Fibroblast of skin of left biceps (primary cell): ENCODE data around the gene TNPO1.
"Not testable (repeated sequence)": the region's sequence is repeated elsewhere in the genome, so short reads cannot be mapped to it uniquely, and the experiment has no call there.

Source experiments
- DNase-seq, 2 experiments: peaks; one replicate each; pipeline ENCODE4 v3.0.0-alpha.2; 2013; ENCODE audit warnings: low read depth in 2 of 2

Gene TNPO1

GRCh38 chr5:72854419-72854818 is 38.0 kb downstream of the TNPO1 start:
- no peak for DNase-seq

DNA sequence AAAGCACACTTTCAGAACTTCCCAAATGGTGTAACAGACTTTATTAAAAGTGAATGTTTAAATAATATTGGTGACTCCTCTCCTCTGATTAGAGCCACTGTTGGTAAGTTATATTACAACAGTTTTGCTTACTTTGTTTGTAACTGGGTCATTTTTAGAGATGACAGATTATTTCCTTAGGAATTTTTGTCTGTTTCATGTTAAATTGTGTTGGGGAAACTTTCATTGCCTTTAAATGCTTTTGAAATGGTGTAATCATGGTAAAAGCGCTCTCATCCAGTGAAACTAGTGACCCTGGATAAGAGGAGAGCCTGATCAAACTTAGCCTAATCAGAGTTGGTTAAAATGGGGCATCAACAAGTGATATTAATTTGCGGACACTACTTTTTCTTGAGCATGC is 39.4 kb downstream of the TNPO1 start:
- no peak for DNase-seq

GRCh38 chr5:72857396-72857795 is 40.9 kb downstream of the TNPO1 start:
- no peak for DNase-seq

- DNase-seq: no peak
These were observed 42.7 kb downstream of the TNPO1 start for GRCh38 chr5:72859127-72859526.

DNA sequence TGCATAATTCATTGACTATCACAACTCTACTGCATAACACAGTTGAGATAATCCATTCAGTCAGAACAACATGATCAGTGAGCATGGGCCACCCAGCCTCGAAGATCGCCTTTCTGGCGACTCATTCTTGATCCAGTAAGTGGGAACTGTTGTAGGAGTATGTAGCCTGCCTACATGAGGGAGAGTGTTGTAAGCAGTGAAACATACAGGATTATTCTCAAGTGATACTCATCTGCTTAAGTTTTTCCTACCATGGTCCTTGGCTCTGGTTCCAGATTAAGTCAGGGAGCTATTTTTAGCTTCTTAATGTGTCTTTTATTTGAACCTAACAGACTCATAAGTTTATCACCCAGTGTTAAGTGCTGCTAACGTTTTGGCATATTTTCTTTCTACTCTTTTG is 44.0 kb downstream of the TNPO1 start:
- DNase-seq: peak in 1 of 2 experiments; percentile 38

- DNase-seq: no peak
These were observed 55.0 kb downstream of the TNPO1 start for GRCh38 chr5:72871366-72872024.

DNA sequence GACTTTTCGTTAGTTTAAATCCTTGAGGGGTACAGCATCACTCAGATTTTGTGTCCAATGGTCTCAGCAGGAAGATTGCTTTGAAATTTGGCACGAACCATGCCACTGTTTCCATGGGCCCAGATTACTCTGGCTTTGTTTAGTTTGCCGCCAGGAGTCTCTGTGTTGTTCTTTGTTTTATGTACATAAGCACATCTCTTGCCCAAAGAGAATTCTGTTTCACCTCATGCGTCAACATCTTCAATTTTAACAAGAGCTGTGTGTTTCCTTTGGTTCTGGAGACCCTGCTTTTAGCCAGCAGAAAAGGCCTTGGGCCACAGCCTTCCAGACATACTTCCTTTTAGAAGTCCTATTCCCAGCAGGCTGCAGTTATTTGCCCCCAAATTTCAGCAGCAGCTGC is 62.4 kb downstream of the TNPO1 start:
- DNase-seq: no peak

DNA sequence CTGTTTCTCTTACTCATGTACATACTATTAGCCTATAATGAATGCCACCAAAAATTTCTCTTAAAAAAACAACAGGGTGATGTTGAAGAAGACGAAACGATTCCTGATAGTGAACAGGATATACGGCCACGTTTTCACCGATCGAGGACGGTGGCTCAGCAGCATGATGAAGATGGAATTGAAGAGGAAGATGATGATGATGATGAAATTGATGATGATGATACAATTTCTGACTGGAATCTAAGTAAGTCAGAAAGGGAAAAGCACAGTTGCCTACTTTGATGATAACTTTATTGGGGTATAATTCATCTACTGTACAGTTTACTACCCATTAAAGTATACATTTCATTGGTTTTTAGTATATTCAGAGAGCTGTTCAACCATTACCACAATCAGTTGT is 66.5 kb downstream of the TNPO1 start:
- DNase-seq: no peak

- no peak for DNase-seq
These were observed 67.4 kb downstream of the TNPO1 start for GRCh38 chr5:72883850-72884249.

- no peak for DNase-seq
These were observed 68.4 kb downstream of the TNPO1 start for GRCh38 chr5:72884892-72885291.

GRCh38 chr5:72885824-72886223 is 69.4 kb downstream of the TNPO1 start:
- DNase-seq: no peak

- no peak for DNase-seq
These were observed 72.1 kb downstream of the TNPO1 start for GRCh38 chr5:72888595-72888994.

- no peak for DNase-seq
These were observed 72.9 kb downstream of the TNPO1 start for GRCh38 chr5:72889324-72889723.

- no peak for DNase-seq
These were observed 76.4 kb downstream of the TNPO1 start for GRCh38 chr5:72892846-72893245.

DNA sequence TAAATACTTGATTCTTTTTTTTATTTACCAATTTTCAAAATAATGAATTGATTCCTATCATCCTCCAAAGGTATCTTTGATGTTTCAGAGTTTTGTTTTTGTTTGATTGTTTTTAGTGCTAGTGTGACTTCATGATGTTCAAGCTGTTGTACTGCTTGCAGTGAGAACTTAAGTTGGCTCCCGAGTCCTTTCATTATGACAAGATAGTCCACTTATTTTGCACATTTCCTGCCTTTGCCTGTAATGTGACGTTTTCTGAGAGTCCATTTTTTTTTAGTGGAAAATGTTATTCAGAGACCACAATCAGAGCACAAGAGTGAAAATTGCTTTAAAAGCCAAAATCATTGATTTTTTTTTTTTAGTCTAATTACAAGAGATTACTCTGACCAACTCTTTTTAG is 79.3 kb downstream of the TNPO1 start:
- no peak for DNase-seq

DNA sequence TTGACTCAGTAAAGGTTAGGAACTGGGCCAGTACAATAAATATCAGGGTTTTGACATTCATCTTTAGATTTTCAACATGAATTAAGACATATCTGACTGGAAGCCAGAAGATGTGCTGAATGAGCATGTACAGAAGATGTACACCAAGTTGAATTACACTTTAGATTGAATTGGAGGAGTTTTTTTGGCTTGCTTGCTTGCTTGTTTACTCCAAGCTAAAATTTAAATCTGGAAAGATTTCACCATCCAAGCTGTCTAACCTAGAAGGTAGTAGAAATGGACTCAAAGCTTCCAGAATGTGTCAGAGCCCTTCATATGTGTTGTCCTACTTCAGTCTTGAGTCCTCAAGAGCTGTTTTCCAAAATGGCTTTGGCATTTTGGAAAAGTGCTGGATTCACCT is 90.3 kb downstream of the TNPO1 start:
- DNase-seq: no peak

DNA sequence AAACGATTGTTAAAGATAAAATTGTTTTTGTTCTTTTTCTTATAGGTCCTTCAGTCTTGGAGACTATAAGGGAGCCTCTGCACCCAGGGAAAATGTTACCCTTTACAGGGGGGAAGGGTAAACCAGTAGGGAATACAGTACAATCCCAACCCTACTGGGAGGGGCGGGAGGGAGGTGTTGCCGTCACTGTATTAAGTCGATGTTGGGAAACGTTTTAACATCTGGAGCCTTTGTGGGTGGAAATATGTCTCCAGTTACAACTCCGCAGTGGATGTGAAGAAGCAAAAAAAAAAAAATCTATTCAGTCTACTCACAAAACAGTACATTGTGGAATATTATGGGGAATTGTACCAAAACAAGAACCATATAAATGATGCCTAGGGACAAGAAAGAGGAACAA is 92.2 kb downstream of the TNPO1 start:
- no peak for DNase-seq

DNA sequence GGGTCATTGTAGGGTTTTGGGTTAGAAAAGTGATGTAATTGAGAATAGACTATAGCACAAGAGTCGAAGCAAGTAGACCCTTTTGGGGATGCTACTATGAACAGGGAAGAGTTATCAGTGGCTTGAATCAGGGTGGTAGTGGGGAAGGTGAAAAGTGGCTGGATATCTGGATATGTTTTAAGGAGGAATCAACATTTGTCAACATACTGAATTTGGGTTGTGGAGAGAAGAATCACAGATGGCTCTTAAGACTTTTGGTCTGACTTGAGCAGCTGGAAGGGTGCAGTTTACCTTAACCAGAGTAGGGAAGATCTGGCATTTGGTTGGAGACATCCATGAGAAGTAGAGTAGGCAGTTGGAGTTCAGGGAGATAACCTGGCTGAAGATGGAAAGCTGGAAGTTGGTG is 100.9 kb downstream of the TNPO1 start:
- no peak for DNase-seq

- peak; percentile 20 to 23 for DNase-seq
These were observed 104.4 kb downstream of the TNPO1 start for GRCh38 chr5:72920690-72921502.

DNA sequence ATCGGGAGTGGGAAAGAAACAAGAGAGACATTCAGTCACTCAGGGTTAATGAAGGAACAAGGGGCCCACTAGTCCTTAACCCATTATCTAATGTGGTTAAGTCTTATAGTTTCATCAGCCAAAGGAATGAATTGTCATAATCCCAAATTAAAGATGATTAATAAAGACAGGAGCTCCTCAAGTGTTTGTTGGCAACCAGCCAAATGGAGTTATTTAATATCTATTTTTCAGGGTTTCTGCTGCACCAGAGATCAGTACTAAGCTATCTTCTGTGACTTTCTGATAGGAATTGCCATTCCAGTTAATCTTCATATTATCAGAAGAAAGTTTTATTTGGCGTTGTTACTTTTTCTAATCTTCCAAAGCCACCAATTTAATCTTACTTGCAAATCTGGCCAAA is 105.4 kb downstream of the TNPO1 start:
- no peak for DNase-seq

GRCh38 chr5:72922422-72922821 is 106.0 kb downstream of the TNPO1 start:
- no peak for DNase-seq

DNA sequence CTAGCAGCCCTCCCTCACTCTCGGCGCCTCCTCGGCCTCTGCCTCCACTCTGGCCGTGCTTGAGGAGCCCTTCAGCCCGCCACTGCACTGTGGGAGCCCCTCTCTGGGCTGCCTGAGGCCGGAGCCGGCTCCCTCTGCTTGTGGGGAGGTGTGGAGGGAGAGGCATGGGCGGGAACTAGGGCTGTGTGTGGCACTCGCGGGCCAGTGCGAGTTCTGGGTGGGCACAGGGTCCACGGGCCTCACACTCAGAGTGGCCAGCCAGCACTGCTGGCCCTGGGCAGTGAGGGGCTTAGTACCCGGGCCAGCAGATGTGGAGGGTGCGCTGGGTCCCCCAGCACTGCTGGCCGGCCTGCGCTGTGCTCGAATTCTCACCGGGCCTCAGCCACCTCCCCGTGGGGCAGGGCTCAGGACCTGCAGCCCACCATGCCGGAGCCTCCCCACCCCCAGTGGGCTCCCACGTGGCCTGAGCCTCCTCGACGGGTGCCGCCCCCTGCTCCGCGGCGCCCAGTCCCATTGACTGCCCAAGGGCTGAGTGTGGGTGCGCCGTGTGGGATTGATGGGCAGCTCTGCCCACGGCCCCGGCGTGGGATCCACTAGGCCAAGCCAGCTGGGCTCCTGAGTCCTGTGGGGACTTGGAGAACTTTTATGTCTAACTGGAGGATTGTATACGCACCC is 109.0 kb downstream of the TNPO1 start:
- DNase-seq: no peak

- DNase-seq: not testable (repeated sequence)
These were observed 116.2 kb downstream of the TNPO1 start for GRCh38 chr5:72932686-72933085.
